H1 (cell line): ENCODE measurements around the gene ZNF566. TPM values are rescaled to one million over a fixed set of nuclear protein-coding genes. Genes with fewer than 3 reads are reported as not detected.

Source experiments
- CTCF ChIA-PET: fragments of 300-600 bp; sonication (Branson Sonifier 250); formaldehyde crosslinking; loops from one replicate; lab custom pipeline; 2021; ENCODE audit not compliant: partially characterized antibody; lab: Charles Lee
- POLR2A ChIA-PET: fragments of 300-600 bp; sonication (Branson Sonifier 250); formaldehyde crosslinking; loops from one replicate; lab custom pipeline; 2021; ENCODE audit warnings: inconsistent platforms; ENCODE audit not compliant: partially characterized antibody; lab: Charles Lee
- DNase-seq, 2 experiments: peaks; one replicate each; pipeline versions ENCODE4 v3.0.0 to v3.0.0-alpha.2; 2010 to 2022; ENCODE audit warnings: low spot score in 2 of 2, low read depth in 1 of 2, mixed read lengths in 1 of 2
- FAIRE-seq: peaks from 2 replicates; lab custom pipeline; 2011; peaks lifted over from hg19 to GRCh38; lab: Jason Lieb, UNC
- H2AFZ ChIP-seq: 2 replicates; pipeline ENCODE4 v1.8.1; 2012; ENCODE audit warnings: low read length, inconsistent platforms
- H2AK5ac ChIP-seq: 2 replicates; pipeline ENCODE4 v1.6.1; 2013; ENCODE audit warnings: low read depth, low read length
- H2BK120ac ChIP-seq: replicated peaks from 2 replicates; pipeline ENCODE3; 2013; ENCODE audit warnings: low read depth, low read length, inconsistent platforms
- H2BK12ac ChIP-seq: 2 replicates; pipeline ENCODE4 v1.6.1; 2013; ENCODE audit warnings: low read depth, low read length
- H2BK15ac ChIP-seq: 2 replicates; pipeline ENCODE4 v1.6.1; 2013; ENCODE audit warnings: low read length
- H2BK20ac ChIP-seq: 2 replicates; pipeline ENCODE4 v1.6.1; 2013; ENCODE audit warnings: low read length
- H2BK5ac ChIP-seq: 2 replicates; pipeline ENCODE4 v1.6.1; 2013; ENCODE audit warnings: low read depth, low read length
- H3K14ac ChIP-seq: 2 replicates; pipeline ENCODE4 v1.6.1; 2013; ENCODE audit warnings: inconsistent platforms; ENCODE audit not compliant: insufficient read length
- H3K18ac ChIP-seq: 2 replicates; pipeline ENCODE4 v1.6.1; 2013; ENCODE audit warnings: low read length; ENCODE audit errors: extremely low read depth
- H3K23ac ChIP-seq: 2 replicates; pipeline ENCODE4 v1.6.1; 2013; ENCODE audit warnings: inconsistent platforms; ENCODE audit not compliant: insufficient read length
- H3K23me2 ChIP-seq: 2 replicates; pipeline ENCODE4 v1.6.1; 2013; ENCODE audit warnings: low read depth, low read length
- H3K27ac ChIP-seq: 2 replicates; pipeline ENCODE4 v1.6.1; 2011; ENCODE audit warnings: low read depth, low read length, inconsistent platforms
- H3K27me3 ChIP-seq, 4 experiments: replicated peaks in 1 of 4; 1 replicate in 1 of 4; 2 replicates in 3 of 4; pipeline versions ENCODE4 v1.6.1 to v1.8.1; 2011 to 2013; ENCODE audit warnings: low read length in 3 of 4, mild to moderate bottlenecking in 3 of 4, inconsistent platforms in 2 of 4, mixed read lengths in 2 of 4, moderate library complexity in 1 of 4; ENCODE audit not compliant: control insufficient read depth in 3 of 4, insufficient read depth in 3 of 4; ENCODE audit errors: extremely low read depth in 1 of 4
- H3K36me3 ChIP-seq, 4 experiments: 2 replicates each; pipeline versions ENCODE4 v1.6.1 to v1.8.1; 2011 to 2013; ENCODE audit warnings: mild to moderate bottlenecking in 4 of 4, low read length in 3 of 4, moderate library complexity in 2 of 4, control low read depth in 1 of 4, inconsistent platforms in 1 of 4; ENCODE audit not compliant: insufficient read depth in 4 of 4, control insufficient read depth in 2 of 4
- H3K4ac ChIP-seq: replicated peaks from 2 replicates; pipeline ENCODE3; 2013; ENCODE audit warnings: low read length, low read depth, mixed read lengths, inconsistent platforms; ENCODE audit not compliant: insufficient read length
- H3K4me1 ChIP-seq, 4 experiments: replicated peaks in 1 of 4; 1 replicate in 1 of 4; 2 replicates in 3 of 4; pipeline versions ENCODE4 v1.6.1 to v1.8.1; 2011 to 2013; ENCODE audit warnings: low read length in 3 of 4, inconsistent platforms in 2 of 4, mixed read lengths in 1 of 4; ENCODE audit not compliant: insufficient read depth in 4 of 4, control insufficient read depth in 3 of 4
- H3K4me2 ChIP-seq, 2 experiments: 2 replicates each; pipeline versions ENCODE4 v1.6.1 to v1.8.1; 2011 to 2013; ENCODE audit warnings: low read depth in 2 of 2, low read length in 2 of 2, control low read depth in 1 of 2, inconsistent platforms in 1 of 2, mild to moderate bottlenecking in 1 of 2; ENCODE audit not compliant: insufficient read depth in 1 of 2
- H3K4me3 ChIP-seq, 4 experiments: fragments of 200-600, 300-600 bp in 1 of 4; sonication (generic), shearing (Covaris generic), sonication (Bioruptor Twin) in 1 of 4; 2 replicates each; pipeline versions ENCODE4 v1.5.1 to v1.8.1; 2011 to 2016; ENCODE audit warnings: low read length in 4 of 4, low read depth in 3 of 4, control low read depth in 2 of 4, inconsistent platforms in 2 of 4, mild to moderate bottlenecking in 2 of 4, mixed read lengths in 1 of 4, moderate library complexity in 1 of 4; ENCODE audit not compliant: insufficient read depth in 2 of 4; ENCODE audit errors: extremely low read depth in 1 of 4
- H3K56ac ChIP-seq: replicated peaks from 2 replicates; pipeline ENCODE3; 2013; ENCODE audit warnings: low read depth, mild to moderate bottlenecking, mixed read lengths, low read length, inconsistent platforms; ENCODE audit not compliant: insufficient read length
- H3K79me1 ChIP-seq: 2 replicates; pipeline ENCODE4 v1.6.1; 2013; ENCODE audit warnings: low read depth, low read length, control low read depth
- H3K79me2 ChIP-seq, 2 experiments: 2 replicates each; pipeline versions ENCODE4 v1.6.1 to v1.8.1; 2012 to 2013; ENCODE audit warnings: low read length in 2 of 2, mild to moderate bottlenecking in 2 of 2, inconsistent platforms in 1 of 2; ENCODE audit not compliant: insufficient read depth in 2 of 2, control insufficient read depth in 1 of 2
- H3K9ac ChIP-seq, 4 experiments: replicated peaks in 1 of 4; 1 replicate in 1 of 4; 2 replicates in 3 of 4; pipeline versions ENCODE4 v1.6.1 to v1.8.1; 2011 to 2013; ENCODE audit warnings: low read depth in 3 of 4, low read length in 3 of 4, control low read depth in 2 of 4, mild to moderate bottlenecking in 2 of 4, moderate library complexity in 2 of 4, inconsistent platforms in 1 of 4; ENCODE audit errors: extremely low read depth in 1 of 4
- H3K9me3 ChIP-seq, 2 experiments: 2 replicates each; pipeline versions ENCODE4 v1.6.1 to v1.8.1; 2012 to 2013; ENCODE audit warnings: mild to moderate bottlenecking in 2 of 2, moderate library complexity in 2 of 2, control low read depth in 1 of 2, inconsistent platforms in 1 of 2, low read depth in 1 of 2, low read length in 1 of 2, mixed read lengths in 1 of 2; ENCODE audit not compliant: insufficient read depth in 2 of 2
- H4K20me1 ChIP-seq, 2 experiments: replicated peaks in 1 of 2; 2 replicates each; pipeline versions ENCODE3 to v1.8.1; 2011 to 2013; ENCODE audit warnings: inconsistent platforms in 2 of 2, low read length in 2 of 2, mild to moderate bottlenecking in 1 of 2; ENCODE audit not compliant: insufficient read depth in 2 of 2, control insufficient read depth in 1 of 2
- H4K5ac ChIP-seq: 2 replicates; pipeline ENCODE4 v1.6.1; 2013; ENCODE audit warnings: low read length, low read depth, mixed read lengths, inconsistent platforms; ENCODE audit not compliant: insufficient read length
- H4K8ac ChIP-seq: 2 replicates; pipeline ENCODE4 v1.8.0; 2013; ENCODE audit warnings: mild to moderate bottlenecking, moderate library complexity, low read length, inconsistent platforms; ENCODE audit not compliant: insufficient read depth; ENCODE audit errors: extremely low read depth
- H4K91ac ChIP-seq: replicated peaks from 2 replicates; pipeline ENCODE3; 2013; ENCODE audit warnings: low read length, mixed read lengths, inconsistent platforms; ENCODE audit not compliant: insufficient read length
- ASH2L ChIP-seq: fragments of 200-600, 300-600 bp; sonication (generic); IDR thresholded peaks from one replicate; pipeline ENCODE4 v1.7.1; 2017; ENCODE audit warnings: low read length
- CREB1 ChIP-seq: IDR thresholded peaks from 2 replicates; pipeline ENCODE4 v1.6.1; 2012; ENCODE audit warnings: inconsistent platforms
- CTBP2 ChIP-seq: IDR thresholded peaks from 2 replicates; pipeline ENCODE4 v1.7.0; 2011; ENCODE audit warnings: borderline replicate concordance, mild to moderate bottlenecking, moderate library complexity, mixed read lengths, low read length; ENCODE audit not compliant: insufficient read depth, insufficient read length
- GTF2F1 ChIP-seq: IDR thresholded peaks from 2 replicates; pipeline ENCODE4 v1.6.1; 2012; ENCODE audit warnings: low read depth, low read length, improper control_type of control experiment, borderline replicate concordance
- KDM5A ChIP-seq: fragments of 200-600 bp; IDR thresholded peaks from 2 replicates; pipeline ENCODE4 v1.7.1; 2012; ENCODE audit warnings: mild to moderate bottlenecking, low read length, inconsistent platforms, mixed read lengths
- POLR2A ChIP-seq, 2 experiments: IDR thresholded peaks; 1 replicate in 1 of 2; 2 replicates in 1 of 2; pipeline ENCODE4 v1.6.1; 2011; ENCODE audit warnings: low read depth in 2 of 2, low read length in 2 of 2, mild to moderate bottlenecking in 2 of 2; ENCODE audit errors: control extremely low read depth in 1 of 2
- RFX5 ChIP-seq: IDR thresholded peaks from 2 replicates; pipeline ENCODE4 v1.6.1; 2011; ENCODE audit warnings: low read depth, low read length, improper control_type of control experiment, borderline replicate concordance
- SIN3A ChIP-seq, 2 experiments: IDR thresholded peaks in 1 of 2; conservative IDR thresholded peaks in 1 of 2; 2 replicates each; pipeline ENCODE4 v1.6.1; 2011 to 2012; ENCODE audit warnings: low read length in 2 of 2, improper control_type of control experiment in 1 of 2, low read depth in 1 of 2, mild to moderate bottlenecking in 1 of 2
- SIRT6 ChIP-seq: IDR thresholded peaks from one replicate; pipeline ENCODE4 v1.7.1; 2012; ENCODE audit warnings: low read length, inconsistent platforms
- SUZ12 ChIP-seq: fragments of 200-600 bp; sonication (generic); IDR thresholded peaks from 2 replicates; pipeline ENCODE4 v1.6.1; 2012; ENCODE audit warnings: mild to moderate bottlenecking, inconsistent platforms, low read length, moderate library complexity, mixed read lengths
- TAF1 ChIP-seq: IDR thresholded peaks from 2 replicates; pipeline ENCODE4 v1.6.1; 2011; ENCODE audit warnings: mild to moderate bottlenecking, low read depth, low read length
- TCF12 ChIP-seq: IDR thresholded peaks from 2 replicates; pipeline ENCODE4 v1.6.1; 2011; ENCODE audit warnings: low read depth, mild to moderate bottlenecking, low read length
- YY1 ChIP-seq: IDR thresholded peaks from 2 replicates; pipeline ENCODE4 v1.6.1; 2011; ENCODE audit warnings: low read depth, mild to moderate bottlenecking, low read length
- ZNF274 ChIP-seq: IDR thresholded peaks from 2 replicates; pipeline ENCODE4 v1.7.0; 2012; ENCODE audit warnings: low read length, borderline replicate concordance; ENCODE audit errors: extremely low read depth
- WGBS, 2 experiments: shearing (Covaris generic) in 1 of 2; methylation state at CpG; one replicate each; pipeline versions ENCODE4 v1.1.6 to v1.1.7; 2013 to 2015; ENCODE audit warnings: low lambda C conversion rate in 2 of 2, mixed read lengths in 2 of 2, inconsistent platforms in 1 of 2, low coverage in 1 of 2, missing lambda C conversion rate in 1 of 2; ENCODE audit not compliant: insufficient replicate concordance in 2 of 2, insufficient coverage in 1 of 2, insufficient read length in 1 of 2; ENCODE audit errors: extremely low coverage in 1 of 2, missing lambda C conversion rate in 1 of 2; 5-methylcytosine and 5-hydroxymethylcytosine counted together
- polyA plus RNA-seq, 7 experiments: library from polyadenylated mRNA; depleted of rRNA in 3 of 7; stranded (reverse) in 5 of 7; unstranded in 2 of 7; fragments of >200 nt in 5 of 7; fragments of 200-250 nt in 2 of 7; gene quantifications; 1 replicate in 5 of 7; 2 replicates in 1 of 7; 4 replicates in 1 of 7; pipeline versions ENCODE4 v1.2.1 to v1.2.3, GENCODE V29; 2011 to 2013; ENCODE audit warnings: missing spikeins in 2 of 7, mixed read lengths in 2 of 7
- total RNA-seq: library from RNA; stranded (reverse); fragmentation: NEBNext Ultra II Directional; extraction: Animal tissue kit (Norgen Biotek cat#: 25700); gene quantifications from 2 replicates; pipeline ENCODE4 v1.2.1, GENCODE V29; 2021
- TF ChIP-seq, protein P1 (sequence below): IDR thresholded peaks from 2 replicates; pipeline ENCODE4 v1.6.1; 2012; ENCODE audit warnings: inconsistent platforms

The ZNF566 gene
- total and polyA plus RNA-seq, 2 of the 8 experiments (the other 6 are each of a cell fraction or from before 2014, with no cell fraction given) = 6.9 to 16.6 TPM

DNA sequence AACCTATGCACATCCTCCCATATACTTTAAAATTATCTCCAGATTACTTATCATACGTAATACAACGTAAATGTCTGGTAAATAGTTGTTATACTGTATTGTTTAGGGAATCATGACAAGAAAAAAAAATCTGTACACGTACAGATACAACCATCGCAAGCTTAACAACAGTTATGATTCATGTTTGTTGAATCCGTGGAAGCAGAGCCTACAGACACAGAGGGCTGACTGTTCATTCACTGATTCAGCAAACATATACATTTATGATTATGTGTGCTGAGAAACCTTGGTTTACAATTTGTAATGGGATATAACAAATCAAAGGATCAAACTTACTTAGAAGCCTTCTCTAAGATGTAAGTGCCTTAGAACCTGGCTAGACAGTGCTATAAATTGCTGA lies 37.2 kb upstream of the ZNF566 start:
- Histone ChIP-seq H3K27ac (no peak overlapping the region), H4K5ac (no peak overlapping the region), H3K23ac (no peak overlapping the region), H3K56ac (no peak overlapping the region), H2BK15ac (no peak overlapping the region), H2BK5ac (no peak overlapping the region), H4K91ac (no peak overlapping the region), H4K8ac (no peak overlapping the region), H2AK5ac (no peak overlapping the region), H3K4me1 (peaks cover 0 to 4% (median 2%) of the 10 kb centered on the region in 4 experiments; a peak in 6 of 7 replicates), H3K18ac (no peak overlapping the region), H3K14ac (no peak overlapping the region), H3K79me2 (peaks cover 11 to 60% of the 10 kb centered on the region in 2 experiments), H2BK120ac (no peak overlapping the region), H3K4ac (no peak overlapping the region), H2BK12ac (no peak overlapping the region), H3K27me3 (no peaks in the 10 kb centered on the region), H3K9me3 (no peaks in the 10 kb centered on the region; a peak in 1 of 4 replicates), H3K79me1 (peaks cover 4% of the 10 kb centered on the region; the same call in 1 of the 2 replicates), H4K20me1 (no peaks in the 10 kb centered on the region), H2BK20ac (no peak overlapping the region), H2AFZ (no peak overlapping the region), H3K4me3 (peak overlapping the region in 3 of 4 experiments; percentile 72 to 98 (median 81); a peak in 4 of 8 replicates), H3K4me2 (peak overlapping the region; percentile 97 to 99; a peak in 3 of 4 replicates), H3K23me2 (peaks cover 8% of the 10 kb centered on the region), H3K9ac (no peak overlapping the region; a peak in 1 of 7 replicates), H3K36me3 (peaks cover 4 to 29% (median 13%) of the 10 kb centered on the region in 4 experiments; a peak in 7 of 8 replicates)
- FAIRE-seq = no peak
- ChIA-PET CTCF (interaction anchor here (1.1 kb wide), 1 partner anchor 39 kb away, joined by 3 read pairs; no protein-coding TSS in a partner anchor), POLR2A (interaction anchor here (1.3 to 4.3 kb wide), 5 partner anchors 9 to 79 kb away, joined by 3 to 72 read pairs (median 8); partner anchors contain the start of genes ZNF382 and ZNF566)
- WGBS, 2 experiments = 77% methylated on average over 5 of the region's 5 CpGs; no CpG with 5 or more reads in 1 of the 2 experiments
- no peak for DNase-seq
- TF ChIP-seq, protein P1, sequence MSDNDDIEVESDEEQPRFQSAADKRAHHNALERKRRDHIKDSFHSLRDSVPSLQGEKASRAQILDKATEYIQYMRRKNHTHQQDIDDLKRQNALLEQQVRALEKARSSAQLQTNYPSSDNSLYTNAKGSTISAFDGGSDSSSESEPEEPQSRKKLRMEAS = no peak
- TF ChIP-seq GTF2F1 (no peak), ASH2L (no peak), TAF1 (no peak), KDM5A (no peak), POLR2A (IDR thresholded peaks at IDR 0.05; ENCODE audit: control extremely low read depth in 1 of 2, low read depth in 2 of 2, low read length in 2 of 2) (no peak), SIN3A (conservative IDR thresholded peaks at IDR 0.05 in 1 of 2, IDR thresholded peaks at IDR 0.05 in 1 of 2; ENCODE audit: low read depth in 1 of 2, low read length in 2 of 2) (no peak), CTBP2 (no peak), TCF12 (no peak), RFX5 (no peak), SIRT6 (no peak), SUZ12 (no peak), YY1 (no peak), ZNF274 (no peak), CREB1 (no peak)
